Bronchial epithelial cell (primary cell): Measurements from ENCODE around the gene OPTN. TPM values are rescaled to one million over a fixed set of nuclear protein-coding genes. Genes with fewer than 3 reads are reported as not detected.

Source experiments
- DNase-seq: peaks from one replicate; pipeline ENCODE4 v3.0.0-alpha.2; 2010; ENCODE audit warnings: low read depth
- FAIRE-seq: peaks from 2 replicates; lab custom pipeline; 2011; peaks lifted over from hg19 to GRCh38; lab: Jason Lieb, UNC
- H3K27me3 ChIP-seq: 2 replicates; pipeline ENCODE4 v1.5.1; 2011; ENCODE audit warnings: low read length; ENCODE audit not compliant: control insufficient read depth, insufficient read depth
- H3K36me3 ChIP-seq: 2 replicates; pipeline ENCODE4 v1.5.1; 2011; ENCODE audit warnings: low read length; ENCODE audit not compliant: control insufficient read depth, insufficient read depth
- H3K4me3 ChIP-seq: 2 replicates; pipeline ENCODE4 v1.5.1; 2011; ENCODE audit warnings: mild to moderate bottlenecking, low read depth, low read length, control low read depth
- CTCF ChIP-seq: IDR thresholded peaks from 2 replicates; pipeline ENCODE4 v1.5.1; 2011; ENCODE audit warnings: mild to moderate bottlenecking, moderate library complexity, low read length, control low read depth, inconsistent platforms; ENCODE audit not compliant: insufficient read depth, severe bottlenecking
- total RNA-seq: library from RNA; depleted of rRNA; stranded (reverse); fragments of >200 nt; gene quantifications from 2 replicates; pipeline ENCODE4 v1.2.1, GENCODE V29; 2014

The OPTN gene
- total RNA-seq, 1 donor from 2014 or later, result 57.1 TPM

DNA sequence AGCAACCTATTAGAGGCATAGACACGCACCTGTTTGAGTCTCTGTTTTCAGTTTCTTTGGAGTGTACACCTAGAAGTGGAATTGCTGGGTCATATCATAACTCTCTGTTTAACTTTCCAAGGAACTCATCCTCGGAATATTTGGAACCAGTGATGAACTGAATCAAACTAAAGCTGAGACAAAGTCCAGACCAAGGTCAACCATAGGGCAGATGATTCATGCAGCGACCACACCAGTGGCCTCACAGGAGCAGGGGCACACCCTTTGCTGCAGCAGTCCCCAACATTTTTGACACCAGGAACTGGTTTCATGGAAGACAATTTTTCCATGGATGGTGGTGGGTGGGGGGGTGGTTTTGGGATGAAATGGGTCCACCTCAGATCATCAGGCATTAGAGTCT is 4.9 kb upstream of the OPTN start:
- no peak for FAIRE-seq
- no peak overlapping the region for H3K4me3 ChIP-seq
- no peaks in the 10 kb centered on the region for H3K27me3 ChIP-seq
- H3K36me3 ChIP-seq, result no peaks in the 10 kb centered on the region
- no peak for DNase-seq
- no peak for TF ChIP-seq CTCF

DNA sequence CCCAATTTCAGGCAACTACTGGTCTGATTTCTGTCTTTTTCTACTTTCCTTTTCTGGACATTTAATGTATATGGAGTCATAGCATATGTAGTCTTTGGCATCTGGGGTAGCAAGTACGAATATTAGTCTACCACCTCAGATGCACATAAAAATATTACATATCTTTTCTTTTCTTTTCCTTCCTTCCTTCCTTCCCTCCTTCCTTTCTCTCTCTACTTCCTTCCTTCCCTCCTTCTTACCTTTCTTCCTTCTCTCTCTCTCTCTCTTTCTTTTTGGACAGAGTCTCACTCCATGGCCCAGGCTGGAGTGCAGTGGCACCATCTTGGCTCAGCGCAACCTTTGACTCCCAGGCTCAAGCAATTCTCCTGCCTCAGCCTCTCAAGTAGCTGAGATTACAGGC is 4.0 kb upstream of the OPTN start:
- FAIRE-seq (no peak), DNase-seq (no peak)
- no peaks in the 10 kb centered on the region for H3K36me3 ChIP-seq
- no peaks in the 10 kb centered on the region for H3K27me3 ChIP-seq
- no peak for TF ChIP-seq CTCF
- no peak overlapping the region for H3K4me3 ChIP-seq

- Histone ChIP-seq H3K27me3 (no peaks in the 10 kb centered on the region), H3K36me3 (peaks cover 3% of the 10 kb centered on the region), H3K4me3 (peak overlapping the region; percentile 90)
- DNase-seq (peak; percentile 57), FAIRE-seq (no peak)
- TF ChIP-seq CTCF, result peak; percentile 84
Observed at GRCh38 chr10:13099144-13099665, 758 bp upstream of the OPTN start.

DNA sequence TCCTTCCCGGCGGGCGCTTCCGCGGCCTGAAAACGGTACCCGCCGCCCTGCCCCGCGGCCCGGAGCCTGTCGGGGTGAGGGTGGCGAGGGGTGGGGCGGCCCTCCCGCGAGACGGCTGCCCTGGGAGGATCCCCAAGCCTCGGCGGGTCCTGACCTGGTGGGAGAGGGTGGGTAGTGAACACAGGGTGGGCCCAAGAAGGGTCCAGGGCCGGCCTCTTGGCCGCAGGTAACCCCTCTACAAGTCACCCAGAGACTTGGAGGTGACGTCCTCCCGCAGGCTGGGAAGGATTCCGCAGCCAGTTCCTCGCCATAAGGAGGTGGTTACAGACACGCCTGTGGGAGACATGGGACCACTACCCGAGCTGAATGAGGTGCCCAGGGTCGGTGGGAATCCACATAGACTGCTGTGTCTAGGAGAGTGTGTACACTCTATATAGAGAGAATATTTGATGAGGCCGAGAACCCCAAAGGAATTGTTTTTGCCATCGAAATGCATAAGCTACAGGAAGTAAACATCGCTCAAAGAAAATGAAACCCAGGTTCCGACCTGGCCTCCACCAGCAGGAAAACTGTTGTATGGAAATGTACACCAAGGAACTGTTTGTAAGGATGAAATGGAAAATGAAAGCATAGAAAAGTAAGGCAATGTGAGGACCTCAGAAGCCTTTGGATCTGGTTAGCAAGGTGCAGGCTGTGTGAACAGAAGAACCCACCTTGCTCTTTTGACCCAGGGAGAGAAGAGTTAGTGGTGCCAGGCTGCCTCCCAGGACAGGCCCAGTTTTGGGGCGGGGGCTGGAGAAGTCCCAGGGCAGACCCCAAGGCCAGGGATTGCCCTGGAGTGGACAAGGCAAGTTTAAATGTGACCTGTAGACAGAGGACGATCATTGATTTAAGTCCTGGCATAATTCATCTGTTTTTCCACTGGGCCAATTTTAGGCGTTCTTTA is 659 bp downstream of the OPTN start:
- no peak for TF ChIP-seq CTCF
- peak; percentile 37 for DNase-seq
- FAIRE-seq, result no peak
- Histone ChIP-seq H3K36me3 (peaks cover 4% of the 10 kb centered on the region), H3K27me3 (no peaks in the 10 kb centered on the region), H3K4me3 (peak overlapping the region; percentile 90)

DNA sequence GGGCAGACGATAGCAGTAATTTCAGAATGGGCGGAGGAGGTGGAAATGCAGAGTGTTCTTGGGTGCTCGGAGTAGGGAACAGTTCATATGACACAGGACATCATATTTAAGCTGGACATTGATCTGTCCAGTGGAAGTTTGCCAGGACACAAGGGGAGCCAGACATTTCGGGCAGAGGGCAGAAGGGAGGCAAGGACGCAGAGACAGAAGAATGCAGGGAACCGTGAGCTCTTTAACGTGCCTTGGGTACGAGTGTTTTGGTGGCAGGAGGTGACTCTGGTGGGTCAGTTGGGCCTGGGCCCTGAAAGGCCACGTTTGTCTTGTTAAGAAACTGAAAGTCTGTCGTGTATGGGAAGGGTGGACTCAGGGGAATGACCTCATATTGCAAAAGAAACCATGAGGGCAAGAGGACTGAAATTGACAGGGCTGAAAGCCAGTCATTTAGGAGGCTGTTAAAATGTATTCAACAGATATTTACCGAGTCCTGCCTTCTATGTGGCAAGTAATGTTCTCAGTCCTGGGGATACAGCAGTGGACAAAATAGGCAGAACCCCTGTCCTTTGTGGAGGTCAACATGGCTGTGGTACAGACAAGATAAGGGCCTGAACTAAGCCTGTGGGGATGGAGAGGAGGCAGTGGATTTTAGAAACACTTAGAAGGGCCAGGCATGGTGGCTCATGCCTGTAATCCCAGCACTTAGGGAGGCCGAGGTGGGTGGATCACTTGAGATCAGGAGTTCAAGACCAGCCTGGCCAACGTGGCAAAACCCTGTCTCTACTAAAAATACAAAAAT is 2.2 kb downstream of the OPTN start:
- Histone ChIP-seq H3K4me3 (no peak overlapping the region), H3K36me3 (peaks cover 4% of the 10 kb centered on the region), H3K27me3 (no peaks in the 10 kb centered on the region)
- no peak for DNase-seq
- no peak for TF ChIP-seq CTCF
- no peak for FAIRE-seq
